H54 (cell line): ENCODE results near the gene ASCC1.
"Not testable (repeated sequence)": the region's sequence is repeated elsewhere in the genome, so short reads cannot be mapped to it uniquely, and the experiment has no call there.

Source experiments
- DNase-seq: peaks from one replicate; pipeline ENCODE4 v3.0.0; 2011; ENCODE audit warnings: low spot score, mixed read lengths; ENCODE audit not compliant: insufficient read length
- FAIRE-seq: peaks from 3 replicates; lab custom pipeline; 2011; peaks lifted over from hg19 to GRCh38; lab: Jason Lieb, UNC
- POLR2A ChIP-seq: IDR thresholded peaks from 2 replicates; pipeline ENCODE4 v1.6.1; 2011; ENCODE audit warnings: low read depth, mild to moderate bottlenecking, low read length

Gene ASCC1

DNA sequence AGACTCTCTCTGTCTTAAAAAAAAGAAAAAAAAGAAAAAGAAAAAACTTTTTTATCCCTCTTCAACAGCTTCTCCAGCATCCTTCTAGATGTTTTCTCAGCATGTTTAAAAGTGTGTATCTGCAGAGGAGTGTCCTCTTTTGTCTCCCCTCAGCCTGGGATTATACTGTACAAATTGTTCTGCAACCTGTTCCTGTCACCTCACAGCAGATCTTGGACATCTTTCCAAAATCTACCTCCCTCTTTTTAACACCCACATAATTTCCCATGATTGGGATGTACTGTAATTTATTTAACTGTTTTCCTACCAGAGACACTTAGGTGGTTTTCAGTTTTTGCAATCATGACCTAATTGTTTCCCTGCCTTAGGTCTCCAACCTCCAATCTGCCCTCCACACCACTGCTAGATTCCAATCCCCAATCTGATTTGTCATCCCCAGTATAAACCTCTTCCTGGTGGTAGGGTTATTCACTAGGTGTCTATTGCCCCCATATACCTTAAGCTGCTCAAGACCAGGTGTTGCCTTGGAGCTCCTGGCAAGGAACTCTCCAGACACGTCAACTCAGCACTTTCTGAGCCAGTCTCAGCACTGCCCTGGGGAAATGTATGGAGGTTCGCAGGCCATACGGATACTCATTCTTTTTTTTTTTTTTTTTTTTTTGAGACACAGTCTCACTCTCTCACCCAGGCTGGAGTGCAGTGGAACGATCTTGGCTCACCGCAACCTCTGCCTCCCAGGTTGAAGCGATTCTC lies 40.1 kb upstream of the ASCC1 start:
- DNase-seq, result no peak
- FAIRE-seq, result no peak
- no peak for TF ChIP-seq POLR2A

DNA sequence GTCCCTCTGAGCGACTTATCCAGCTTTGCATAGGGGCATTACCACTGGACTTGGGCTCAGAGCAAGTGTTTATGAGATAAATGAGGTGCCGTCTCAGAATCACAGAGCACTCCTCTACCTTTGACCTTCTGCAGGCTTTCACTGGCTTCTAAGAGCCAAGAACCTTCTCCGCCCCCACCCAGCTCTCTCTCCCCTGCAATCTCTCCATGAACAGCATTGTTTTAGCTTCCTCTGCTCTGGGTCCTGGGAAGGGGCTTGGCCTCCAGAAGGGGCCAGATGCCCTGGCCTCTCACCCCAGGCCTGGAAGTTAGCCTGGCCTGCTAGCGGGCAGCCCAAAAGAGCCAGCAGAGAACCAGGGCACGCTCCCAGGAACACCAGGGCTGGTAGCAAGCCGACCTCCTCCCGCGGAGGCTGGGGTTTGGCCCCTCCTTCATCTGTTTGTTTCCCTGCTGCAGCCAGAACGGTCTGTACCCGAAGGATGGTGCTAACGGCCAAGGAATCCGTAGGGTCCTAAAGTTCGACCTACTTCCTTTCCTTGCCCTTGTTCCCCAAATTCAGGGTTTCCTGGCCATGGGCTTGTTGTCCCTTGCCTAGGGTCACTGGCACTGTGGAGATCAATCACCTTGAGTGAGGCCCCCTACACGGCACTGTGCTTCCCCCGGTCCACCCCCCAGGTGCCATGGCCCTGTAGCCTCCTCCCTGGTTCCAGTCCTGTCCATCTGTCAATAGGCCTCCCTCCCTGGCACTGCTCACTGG lies 38.9 kb upstream of the ASCC1 start:
- no peak for TF ChIP-seq POLR2A
- FAIRE-seq (peak; percentile 86), DNase-seq (peak; percentile 96)

- TF ChIP-seq POLR2A, result no peak
- DNase-seq, result no peak
- no peak for FAIRE-seq
Observed at GRCh38 chr10:72253578-72253977, 37.5 kb upstream of the ASCC1 start.

- FAIRE-seq (no peak), DNase-seq (no peak)
Observed at GRCh38 chr10:72252972-72253371, 36.9 kb upstream of the ASCC1 start.

GRCh38 chr10:72251635-72252034 lies 35.6 kb upstream of the ASCC1 start:
- TF ChIP-seq POLR2A, result no peak
- FAIRE-seq (no peak), DNase-seq (no peak)

More at GRCh38 chr10:72252972-72253371, 36.9 kb upstream of the ASCC1 start:
- no peak for TF ChIP-seq POLR2A

DNA sequence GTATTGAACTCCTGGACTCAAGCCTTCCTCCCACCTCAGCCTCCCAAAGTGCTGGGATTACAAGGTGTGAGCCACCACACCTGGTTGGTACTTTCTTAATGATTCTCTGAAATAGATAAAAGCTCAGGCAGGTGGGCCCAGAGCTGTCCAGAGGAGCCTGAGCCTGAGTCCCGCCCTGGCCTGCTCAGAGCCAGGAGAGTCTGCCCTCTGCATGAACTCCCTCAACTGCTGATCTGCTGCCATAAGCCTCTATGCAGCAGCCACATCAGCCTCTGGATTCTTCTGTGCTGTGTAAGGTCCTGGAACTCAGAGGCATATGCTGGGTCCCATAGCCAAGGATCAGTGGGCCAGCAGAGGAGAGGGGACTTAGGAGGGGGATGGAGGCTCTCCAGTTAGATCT lies 34.6 kb upstream of the ASCC1 start:
- FAIRE-seq (no peak), DNase-seq (no peak)
- TF ChIP-seq POLR2A, result no peak

DNA sequence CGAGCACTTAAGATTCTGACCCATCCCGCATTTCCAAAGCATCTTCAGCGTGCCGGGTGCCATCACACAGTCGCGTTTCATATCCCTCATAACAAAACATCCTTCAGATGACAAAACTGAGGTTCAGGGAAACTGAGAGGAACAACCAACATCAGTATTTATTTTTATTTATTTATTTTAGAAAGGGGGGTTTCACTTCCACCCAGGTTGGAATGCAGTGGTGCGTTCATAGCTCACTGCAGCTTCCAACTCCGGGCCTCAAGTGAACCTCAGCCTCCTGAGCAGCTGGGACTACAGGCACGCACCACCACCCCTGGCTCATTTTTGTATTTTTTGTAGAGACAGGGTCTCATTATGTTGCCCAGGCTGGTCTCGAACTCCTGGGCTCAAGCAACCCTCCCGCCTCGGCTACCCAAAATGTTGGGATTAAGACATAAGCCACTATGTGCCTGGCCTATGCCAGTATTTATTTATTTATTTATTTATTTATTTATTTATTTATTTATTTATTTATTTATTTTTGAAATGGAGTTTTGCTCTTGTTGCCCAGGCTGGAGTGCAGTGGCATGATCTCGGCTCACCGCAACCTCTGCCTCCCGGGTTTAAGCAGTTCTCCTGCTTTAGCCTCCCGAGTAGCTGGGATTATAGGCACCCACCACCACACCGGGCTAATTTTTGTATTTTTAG lies 33.2 kb upstream of the ASCC1 start:
- DNase-seq, FAIRE-seq: not testable (repeated sequence)

DNA sequence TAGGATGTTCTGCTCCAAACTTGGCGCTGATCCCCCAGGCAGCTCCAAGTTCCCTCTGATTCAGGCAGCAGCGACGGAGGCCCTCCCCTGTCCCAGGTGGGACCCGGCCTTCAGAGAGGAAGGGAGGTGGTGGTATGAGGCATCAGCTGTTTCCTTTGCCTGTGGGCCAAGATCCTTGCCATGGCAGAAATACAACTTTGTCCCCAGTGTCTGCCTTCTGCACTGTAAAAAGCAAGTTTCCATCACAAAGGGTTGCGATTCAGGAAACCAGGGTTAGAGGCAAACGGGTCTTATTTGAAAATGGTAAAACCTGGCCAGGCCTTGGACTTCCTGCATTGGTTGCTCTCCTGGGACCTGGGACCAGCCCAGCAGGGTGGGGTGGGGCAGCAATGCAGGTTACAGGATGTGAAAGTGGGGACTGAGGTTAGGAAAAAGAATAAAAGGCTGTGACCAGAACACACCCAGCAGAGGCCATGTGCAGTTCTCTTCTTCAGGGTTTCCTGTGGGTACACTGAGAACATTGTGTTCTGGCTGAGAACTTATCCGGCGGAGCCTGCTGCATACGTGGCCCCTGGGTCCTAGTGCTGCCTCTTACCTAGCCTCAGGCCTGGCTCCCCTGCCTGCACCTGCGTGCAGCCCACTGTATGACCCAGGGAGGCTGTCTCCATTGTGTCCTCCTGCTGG lies 32.5 kb upstream of the ASCC1 start:
- no peak for TF ChIP-seq POLR2A
- FAIRE-seq, result no peak
- DNase-seq, result no peak

GRCh38 chr10:72245949-72246525 lies 30.0 kb upstream of the ASCC1 start:
- FAIRE-seq, result no peak
- DNase-seq, result no peak
- TF ChIP-seq POLR2A, result no peak

DNA sequence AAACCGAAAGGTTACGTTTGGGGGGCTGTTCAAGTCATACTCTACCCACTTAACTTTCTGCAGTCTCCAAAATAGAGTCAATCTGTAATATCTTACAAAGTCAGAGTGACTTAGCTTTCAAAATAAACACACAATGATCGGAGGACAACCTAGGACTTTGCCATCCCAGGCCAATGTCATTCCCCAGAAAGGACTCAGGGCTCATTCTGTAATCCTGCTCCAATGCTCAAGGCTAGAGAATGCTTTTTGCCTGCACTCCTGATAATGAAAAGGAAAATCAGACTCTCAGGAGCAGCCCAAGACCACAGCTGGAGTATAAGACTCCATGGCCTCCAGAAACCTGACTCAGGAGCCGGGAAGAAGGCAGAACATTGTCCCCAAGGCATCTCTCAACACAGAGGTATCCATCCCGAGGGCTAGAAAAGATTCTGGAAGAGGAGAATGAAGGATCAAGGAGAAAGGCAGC lies 28.5 kb upstream of the ASCC1 start:
- FAIRE-seq, result no peak
- no peak for TF ChIP-seq POLR2A
- DNase-seq, result no peak

DNA sequence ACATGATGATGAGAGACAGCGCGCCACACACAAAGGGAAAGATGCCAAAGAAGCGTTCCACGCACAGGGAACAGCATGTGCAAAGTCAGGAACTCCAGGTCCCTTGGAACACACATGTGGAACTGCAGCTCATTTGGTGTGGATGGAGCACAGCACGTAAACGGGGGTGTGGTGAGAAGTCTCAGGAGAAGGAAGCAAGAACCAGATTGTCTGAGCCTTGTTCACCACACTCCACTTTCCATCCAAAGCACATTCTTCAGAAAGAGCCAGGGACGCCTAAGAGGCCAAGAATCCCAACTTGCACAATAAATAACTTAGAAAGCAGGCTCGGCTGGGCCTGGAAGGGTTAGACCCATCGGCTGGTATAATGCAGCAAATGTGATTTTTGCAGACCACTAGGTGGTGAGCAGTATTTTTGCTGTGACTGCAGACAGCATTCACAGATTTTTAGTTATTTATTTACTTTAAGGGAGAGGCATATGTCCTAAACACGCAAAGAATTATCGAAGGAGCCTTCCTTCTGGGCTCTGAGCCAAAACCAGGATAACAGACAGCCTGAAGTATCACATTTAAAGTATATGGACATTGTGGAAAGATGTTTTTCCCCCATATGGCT lies 27.9 kb upstream of the ASCC1 start:
- no peak for DNase-seq
- FAIRE-seq, result no peak
- no peak for TF ChIP-seq POLR2A

DNA sequence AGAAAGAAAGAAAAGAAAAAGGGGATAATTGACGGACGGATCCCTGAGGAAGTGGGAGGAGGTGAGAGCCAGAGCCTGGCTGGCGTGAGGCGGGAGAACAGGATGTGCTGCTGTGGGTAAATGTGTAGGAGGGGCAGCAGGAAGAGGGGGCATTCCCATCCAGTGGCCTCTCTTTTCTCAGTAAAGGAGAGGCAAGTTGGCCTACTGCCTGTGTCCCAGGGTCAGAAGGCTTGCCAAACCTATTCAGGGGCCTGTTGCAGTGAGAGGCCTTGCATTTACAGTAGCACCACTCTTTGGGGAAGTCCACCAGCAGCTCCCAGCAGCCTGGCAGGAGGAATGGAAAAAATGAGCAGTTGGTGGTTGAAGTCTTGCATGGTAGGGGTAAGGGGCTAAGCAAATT lies 26.6 kb upstream of the ASCC1 start:
- DNase-seq (no peak), FAIRE-seq (no peak)
- no peak for TF ChIP-seq POLR2A
